HG02943 (cell line): ENCODE measurements around the gene CLCN7.

Experiments
- ATAC-seq: cut with Tn5 transposase; IDR thresholded peaks from one replicate; pipeline ENCODE4 v1.9.1; 2021; ENCODE audit warnings: mild to moderate bottlenecking, low read depth, moderate library complexity; ENCODE audit not compliant: unreplicated experiment

The CLCN7 gene

DNA sequence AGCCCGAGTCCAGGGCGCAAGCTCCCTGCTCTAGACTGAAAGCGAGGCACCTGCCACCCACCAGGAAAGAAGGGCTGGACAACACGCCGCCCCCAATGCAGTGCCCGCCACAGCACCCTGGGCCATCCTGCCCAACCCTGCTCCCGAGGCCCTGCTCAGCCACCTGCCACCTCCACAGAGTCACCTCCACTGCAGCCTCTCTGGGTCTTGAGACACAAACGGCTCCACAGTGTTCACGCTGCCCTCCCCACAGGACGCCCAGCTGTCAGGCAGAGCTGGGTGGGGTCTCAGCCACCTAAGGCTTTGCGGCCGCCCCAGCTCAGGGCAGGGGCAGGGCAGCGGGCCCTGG lies 9.3 kb downstream of the CLCN7 start:
- no peak for ATAC-seq

DNA sequence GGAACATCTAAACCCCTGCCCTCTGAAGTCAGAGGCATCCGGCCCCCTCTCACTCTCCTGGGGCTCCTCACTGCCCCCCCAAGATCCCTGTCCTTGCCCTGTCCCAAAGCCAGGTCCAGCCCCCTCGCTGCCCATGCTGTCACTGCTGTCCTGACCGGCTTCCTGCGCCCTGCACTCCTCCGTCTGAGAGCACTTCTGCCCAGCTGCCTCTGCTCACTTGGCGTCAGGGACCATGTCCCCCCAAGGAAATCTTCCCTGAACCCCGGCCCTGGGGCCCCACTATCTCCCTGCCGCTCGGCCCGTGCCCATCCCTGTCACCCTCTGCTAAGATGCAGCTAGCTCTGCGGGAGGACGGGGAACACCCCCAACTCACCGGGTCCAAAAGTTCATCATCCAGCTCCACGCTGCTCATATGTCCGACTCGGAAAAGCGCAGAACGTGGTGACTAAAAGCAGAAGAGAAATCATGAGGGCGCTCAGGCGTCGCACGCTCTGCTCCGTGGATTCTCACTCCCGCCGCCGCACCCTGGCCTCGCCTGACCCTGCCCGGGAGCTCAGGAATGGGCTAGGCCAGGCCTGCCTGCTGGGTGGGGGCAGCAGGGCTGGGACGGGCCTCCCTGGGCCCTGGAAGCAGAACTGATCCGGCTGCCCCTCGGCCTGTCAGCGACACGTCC lies 9.8 kb downstream of the CLCN7 start:
- ATAC-seq, result no peak

DNA sequence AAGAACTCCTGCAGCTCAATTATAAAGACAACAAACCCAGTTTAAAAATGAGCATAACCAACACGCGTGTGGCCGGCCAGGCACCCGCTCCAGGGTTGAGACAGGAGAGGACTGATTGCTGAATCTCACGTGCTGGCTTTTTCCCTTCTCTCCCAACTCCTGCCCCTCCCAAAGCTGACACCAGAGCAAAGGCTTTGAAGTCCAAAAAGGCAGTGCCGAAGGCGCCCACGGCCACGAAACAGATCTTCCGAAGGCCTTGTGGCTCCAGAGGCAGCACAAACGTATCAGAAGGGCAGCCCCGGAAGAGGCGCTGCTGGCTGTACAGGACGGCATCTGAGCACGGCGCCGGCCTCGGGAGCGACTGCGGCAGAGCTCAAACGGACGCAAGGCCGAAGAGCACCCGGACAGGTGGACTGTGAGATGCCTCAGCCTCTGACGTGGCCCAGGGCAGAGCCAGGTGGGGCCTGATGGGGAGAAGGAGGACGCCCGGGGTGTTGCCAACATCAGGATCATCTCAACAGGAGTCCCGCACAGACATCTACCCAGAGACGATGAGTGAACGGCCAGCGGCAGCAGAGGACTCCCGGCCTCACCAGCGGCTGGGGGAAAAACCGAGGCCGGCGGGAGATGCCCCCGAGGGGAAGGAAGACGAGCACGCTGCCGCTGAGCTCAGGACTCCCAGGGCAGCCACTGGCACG lies 10.5 kb downstream of the CLCN7 start:
- ATAC-seq, result no peak

DNA sequence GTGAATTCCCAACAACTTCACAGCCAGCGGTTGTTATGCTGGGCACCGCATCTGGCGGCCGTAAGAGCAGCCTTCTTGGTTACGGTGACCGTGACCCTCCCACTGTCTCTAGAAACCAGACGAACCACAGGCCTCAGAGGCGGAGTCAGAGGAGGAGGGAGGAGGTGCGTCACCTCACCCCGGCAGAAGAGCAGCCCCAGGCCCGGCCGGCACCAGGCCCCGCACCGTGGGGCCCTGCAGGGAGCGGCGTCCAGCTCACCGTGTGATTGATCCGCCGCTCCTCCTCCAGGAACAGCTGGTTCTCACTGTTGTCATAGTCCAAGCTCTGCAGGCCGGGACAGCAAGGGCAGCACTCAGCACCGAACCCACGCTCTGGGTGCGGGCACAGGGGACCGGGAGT lies 13.7 kb downstream of the CLCN7 start:
- no peak for ATAC-seq

DNA sequence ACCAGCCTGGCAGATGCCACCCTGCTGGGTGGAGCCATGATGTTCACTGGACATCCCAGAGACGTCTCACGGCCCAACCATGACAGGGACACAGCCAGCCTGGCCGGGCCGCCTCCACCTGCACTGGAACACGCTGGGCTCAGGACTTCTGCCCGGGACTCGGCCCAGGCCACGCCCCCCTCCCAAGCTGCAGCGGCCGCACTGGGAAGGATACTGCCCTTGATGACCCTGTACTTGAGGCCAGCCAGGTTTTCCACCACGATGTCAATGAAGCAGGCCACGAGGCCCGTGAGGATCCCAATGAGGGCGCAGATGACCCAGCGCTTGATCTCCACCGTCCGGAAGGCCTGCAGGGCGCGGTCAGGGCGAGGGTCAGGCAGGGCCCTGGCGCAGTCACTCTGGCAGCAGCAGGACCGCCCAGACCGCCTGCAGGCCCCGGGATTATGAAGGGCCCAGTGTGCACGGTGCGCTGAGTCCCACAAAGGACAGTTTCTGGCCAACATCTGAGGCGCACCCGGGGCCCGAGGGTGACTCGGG lies 14.2 kb downstream of the CLCN7 start:
- no peak for ATAC-seq

- ATAC-seq, result no peak
These were observed 14.9 kb downstream of the CLCN7 start for GRCh38 chr16:1459967-1460366.

- no peak for ATAC-seq
These were observed 15.9 kb downstream of the CLCN7 start for GRCh38 chr16:1458977-1459341.

GRCh38 chr16:1458336-1458976 lies 16.4 kb downstream of the CLCN7 start:
- ATAC-seq, result no peak

DNA sequence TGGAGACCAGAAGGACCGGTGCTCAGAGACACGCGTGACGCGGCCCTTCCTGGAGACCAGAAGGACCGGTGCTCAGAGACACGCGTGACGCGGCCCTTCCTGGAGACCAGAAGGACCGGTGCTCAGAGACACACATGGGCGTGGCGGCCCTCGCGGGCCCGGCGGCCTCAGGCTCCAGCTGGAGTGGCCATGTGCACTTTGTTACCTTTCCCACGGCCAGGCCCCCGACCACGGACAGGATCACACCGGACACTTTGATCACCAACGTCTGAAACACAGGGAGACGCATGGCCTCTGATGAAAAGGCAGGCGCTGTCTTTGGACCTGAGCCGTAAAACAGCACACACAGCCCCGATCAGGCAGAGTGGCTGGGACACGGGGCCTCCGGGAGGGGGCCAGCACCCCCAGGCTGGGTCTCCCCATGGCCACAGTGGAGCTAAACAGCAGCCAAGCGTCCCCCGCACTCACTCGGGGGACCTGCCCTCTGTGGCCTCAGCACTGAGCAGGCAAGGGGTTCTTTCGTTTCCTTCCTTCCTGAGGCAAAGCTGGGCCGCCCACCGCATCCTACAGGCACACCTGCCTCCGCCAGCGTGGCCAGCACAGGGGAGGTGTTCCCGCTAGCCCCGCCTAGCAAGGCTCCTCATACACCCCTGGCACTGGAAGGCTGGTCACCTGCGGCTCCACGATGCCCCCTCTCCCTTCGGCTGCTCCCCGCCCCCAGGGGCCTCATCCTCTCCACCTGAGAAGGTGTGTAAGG lies 17.2 kb downstream of the CLCN7 start:
- ATAC-seq, result no peak

GRCh38 chr16:1456951-1457350 lies 17.9 kb downstream of the CLCN7 start:
- no peak for ATAC-seq

GRCh38 chr16:1455190-1456171 lies 19.3 kb downstream of the CLCN7 start:
- ATAC-seq, result no peak

DNA sequence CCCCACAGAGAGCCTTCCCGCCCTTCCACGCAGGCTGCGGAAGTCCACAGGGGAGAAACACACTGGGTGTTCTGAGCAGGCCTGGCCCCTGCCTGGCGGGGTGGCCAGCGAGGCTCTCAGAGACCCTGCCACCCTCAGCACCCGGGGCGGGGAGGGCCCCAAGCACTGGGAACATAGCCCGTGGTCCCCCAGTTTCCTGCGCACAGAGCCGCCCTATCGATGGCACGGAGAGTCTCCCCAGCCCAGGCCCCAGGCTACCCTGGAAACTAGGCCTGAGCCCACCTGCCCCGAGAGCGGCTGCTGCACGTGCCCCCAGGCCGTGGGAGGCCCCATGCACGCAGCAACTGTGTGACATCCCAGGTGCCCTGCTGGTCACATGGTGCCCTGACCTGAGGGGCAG lies 20.3 kb downstream of the CLCN7 start:
- no peak for ATAC-seq

DNA sequence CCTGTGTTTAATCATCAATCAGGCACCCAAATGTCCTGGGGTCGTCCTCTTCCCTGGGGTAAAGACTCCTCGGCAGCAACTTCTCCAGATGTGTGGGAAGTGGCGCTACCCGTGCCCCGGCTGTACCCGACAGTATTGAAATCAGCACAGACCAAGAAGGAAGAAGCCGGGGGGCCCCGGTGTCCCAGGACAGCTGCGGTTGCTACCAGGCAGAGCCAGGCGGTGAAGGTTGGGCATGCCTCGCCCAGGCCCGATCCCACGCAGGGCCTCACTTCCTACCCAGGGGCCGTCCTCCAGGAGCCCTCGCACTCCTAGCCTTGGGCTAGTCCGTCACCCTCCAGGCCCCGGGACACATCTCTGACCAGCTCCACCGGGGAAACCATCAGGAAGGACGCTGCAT lies 21.5 kb downstream of the CLCN7 start:
- no peak for ATAC-seq

DNA sequence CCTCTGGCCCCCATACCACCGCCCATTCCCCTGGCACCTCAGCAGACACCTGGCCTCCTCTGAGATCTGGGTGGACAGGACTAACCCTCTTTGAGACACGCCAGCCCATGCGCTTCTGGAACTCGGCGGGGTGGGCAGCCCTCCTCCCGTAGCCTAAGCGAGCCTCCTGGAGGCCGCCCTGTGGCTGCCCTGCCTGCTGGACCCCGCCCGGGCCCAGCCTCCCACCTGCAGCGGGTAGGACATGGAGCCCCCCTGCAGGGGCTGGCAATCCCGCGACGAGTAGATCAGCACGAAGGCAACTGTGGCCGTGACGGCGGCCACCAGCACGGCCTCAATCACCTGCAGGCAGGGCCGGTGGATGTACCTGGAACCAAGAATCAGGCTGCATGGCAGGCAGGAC lies 22.3 kb downstream of the CLCN7 start:
- ATAC-seq, result no peak

DNA sequence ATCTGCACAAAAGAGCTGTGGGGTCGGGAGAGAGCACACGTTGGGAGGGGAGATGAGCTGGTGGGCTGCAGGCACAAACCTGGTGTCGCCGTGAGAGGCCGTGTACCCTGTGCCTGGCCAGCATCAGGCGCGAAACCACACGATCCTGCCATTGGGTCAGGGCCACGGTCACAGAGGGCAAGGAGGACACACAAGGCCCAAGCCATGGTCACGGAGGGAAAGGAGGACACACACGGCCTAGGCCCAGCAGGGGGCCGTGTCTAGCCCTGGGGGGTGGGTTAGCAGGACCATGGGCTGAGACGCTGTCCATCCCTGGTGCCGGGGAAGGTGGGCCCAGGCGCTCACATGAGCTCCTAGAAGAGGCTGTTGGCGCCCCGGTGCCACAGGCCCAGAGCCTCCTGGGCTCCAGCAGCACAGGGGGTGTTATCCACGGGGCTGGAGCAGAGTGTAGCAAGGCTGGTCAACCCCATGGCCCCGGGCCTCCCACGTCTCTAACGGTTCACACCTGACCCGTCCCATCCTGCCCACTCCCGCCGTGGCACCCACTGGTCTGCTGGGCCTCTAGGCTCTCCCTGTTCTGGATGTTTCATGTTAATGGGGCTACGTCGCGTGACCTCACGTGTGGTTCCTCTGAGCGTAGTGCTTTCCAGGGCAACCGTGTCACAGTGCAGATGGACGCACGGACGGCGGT lies 23.0 kb downstream of the CLCN7 start:
- ATAC-seq, result no peak

- ATAC-seq, result no peak
These were observed 24.0 kb downstream of the CLCN7 start for GRCh38 chr16:1450841-1451240.

DNA sequence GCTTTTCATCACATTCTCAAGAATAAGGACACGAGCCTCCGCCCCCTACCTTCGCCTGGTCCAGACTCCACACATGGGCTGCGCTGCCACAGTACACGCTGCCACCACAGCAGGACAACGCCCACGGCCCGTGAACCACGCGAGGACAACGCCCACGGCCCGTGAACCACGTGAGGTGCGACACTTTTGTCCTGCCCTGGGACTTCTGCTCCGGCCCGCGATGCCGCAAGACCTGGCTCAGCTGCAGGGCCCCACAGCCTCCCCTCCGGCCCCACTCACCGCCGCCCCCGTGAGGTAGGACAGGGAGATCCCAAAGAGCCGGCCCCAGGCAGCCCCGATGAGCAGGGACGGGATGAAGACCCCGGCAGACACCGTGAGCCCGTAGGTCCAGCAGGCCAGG lies 24.6 kb downstream of the CLCN7 start:
- no peak for ATAC-seq

- ATAC-seq, result no peak
These were observed 25.5 kb downstream of the CLCN7 start for GRCh38 chr16:1449201-1449788.

GRCh38 chr16:1448536-1449116 lies 26.2 kb downstream of the CLCN7 start:
- no peak for ATAC-seq
